Stimulated activated CD4-positive, alpha-beta T cell treated with anti-CD3 and anti-CD28 coated beads, Interleukin-1b, Interleukin-23, amount 100 ng/mL, for 48 hours (primary cell): Measurements from ENCODE around the gene DTD2.
"Not testable (repeated sequence)": the region's sequence is repeated elsewhere in the genome, so short reads cannot be mapped to it uniquely, and the experiment has no call there.

Experiments used
- DNase-seq: peaks from one replicate; pipeline ENCODE4 v3.0.0-alpha.2; 2020

Gene DTD2

GRCh38 chr14:31456841-31457664 is at the start of gene DTD2:
Gene DTD2 (minus strand): TSS chr14:31457506. CDS start chr14:31457393, 113 bp downstream.
- DNase-seq = peak; percentile 90

GRCh38 chr14:31505411-31505810 is 48.1 kb upstream of the DTD2 start:
- DNase-seq = no peak

GRCh38 chr14:31501870-31502269 is 44.6 kb upstream of the DTD2 start:
- no peak for DNase-seq

- DNase-seq = no peak
These were observed 35.6 kb upstream of the DTD2 start for GRCh38 chr14:31492759-31493498.

- DNase-seq = no peak
These were observed 32.4 kb upstream of the DTD2 start for GRCh38 chr14:31489691-31490090.

GRCh38 chr14:31487886-31488285 is 30.6 kb upstream of the DTD2 start, which contains the start of gene GPR33:
Gene GPR33 (minus strand): TSS chr14:31488039. CDS start chr14:31483965, 4,074 bp downstream.
- DNase-seq = no peak

- DNase-seq = no peak
These were observed 29.5 kb upstream of the DTD2 start for GRCh38 chr14:31486764-31487163.

- DNase-seq = no peak
These were observed 27.4 kb upstream of the DTD2 start for GRCh38 chr14:31484754-31485153.

- no peak for DNase-seq
These were observed 22.9 kb upstream of the DTD2 start for GRCh38 chr14:31480156-31480555.

- no peak for DNase-seq
These were observed 21.7 kb upstream of the DTD2 start for GRCh38 chr14:31479027-31479426.

- no peak for DNase-seq
These were observed 19.9 kb upstream of the DTD2 start for GRCh38 chr14:31477248-31477647.

- DNase-seq = no peak
These were observed 19.0 kb upstream of the DTD2 start for GRCh38 chr14:31476131-31476866.

- DNase-seq = no peak
These were observed 9.2 kb upstream of the DTD2 start for GRCh38 chr14:31466554-31466953.

- no peak for DNase-seq
These were observed 7.8 kb upstream of the DTD2 start for GRCh38 chr14:31465111-31465510.

- DNase-seq = not testable (repeated sequence)
These were observed 5.1 kb upstream of the DTD2 start for GRCh38 chr14:31462450-31462849.

GRCh38 chr14:31461545-31461944 is 4.2 kb upstream of the DTD2 start:
- DNase-seq = no peak

GRCh38 chr14:31457665-31458659 is 656 bp upstream of the DTD2 start:
- DNase-seq = no peak

GRCh38 chr14:31449971-31450610 is 7.2 kb downstream of the DTD2 start:
- DNase-seq = no peak

- DNase-seq = no peak
These were observed 8.2 kb downstream of the DTD2 start for GRCh38 chr14:31449136-31449535.

- no peak for DNase-seq
These were observed 11.6 kb downstream of the DTD2 start for GRCh38 chr14:31445703-31446102.

GRCh38 chr14:31442284-31442683 is 15.0 kb downstream of the DTD2 start:
- DNase-seq = no peak
